BE2C (cell line): ENCODE results near the gene TMEM181.

ENCODE experiments used
- DNase-seq: peaks from one replicate; pipeline ENCODE4 v3.0.0-alpha.2; 2020
- H3K27me3 ChIP-seq: fragments of 250-450 bp; sonication (Bioruptor Pico); 2 replicates; pipeline ENCODE4 v1.5.1; 2020; ENCODE audit warnings: mild to moderate bottlenecking
- H3K36me3 ChIP-seq: fragments of 250-450 bp; sonication (Bioruptor Pico); 2 replicates; pipeline ENCODE4 v1.5.1; 2020; ENCODE audit warnings: mild to moderate bottlenecking
- H3K4me1 ChIP-seq: fragments of 250-450 bp; sonication (Bioruptor Pico); 2 replicates; pipeline ENCODE4 v1.5.1; 2020
- H3K4me3 ChIP-seq: 2 replicates; pipeline ENCODE4 v1.5.1; 2011; ENCODE audit warnings: low read depth, low read length
- H3K9me3 ChIP-seq: fragments of 250-450 bp; sonication (Bioruptor Pico); 2 replicates; pipeline ENCODE4 v1.5.1; 2020
- CTCF ChIP-seq: IDR thresholded peaks from 2 replicates; pipeline ENCODE4 v1.5.1; 2012; ENCODE audit warnings: mild to moderate bottlenecking, low read depth, low read length

Gene TMEM181

GRCh38 chr6:158638324-158638854 lies 78.5 kb downstream of the TMEM181 start:
- Histone ChIP-seq H3K9me3 (no peaks in the 10 kb centered on the region), H3K4me1 (peaks cover 13% of the 10 kb centered on the region), H3K27me3 (no peaks in the 10 kb centered on the region), H3K36me3 (peaks cover 53% of the 10 kb centered on the region), H3K4me3 (no peak overlapping the region)
- TF ChIP-seq CTCF: no peak
- no peak for DNase-seq

GRCh38 chr6:158639056-158639455 lies 79.2 kb downstream of the TMEM181 start:
- Histone ChIP-seq H3K9me3 (no peaks in the 10 kb centered on the region), H3K27me3 (no peaks in the 10 kb centered on the region), H3K4me1 (peaks cover 13% of the 10 kb centered on the region), H3K36me3 (peaks cover 51% of the 10 kb centered on the region), H3K4me3 (no peak overlapping the region)
- no peak for TF ChIP-seq CTCF
- no peak for DNase-seq

GRCh38 chr6:158640519-158640918 lies 80.6 kb downstream of the TMEM181 start:
- H3K27me3 ChIP-seq: no peaks in the 10 kb centered on the region
- H3K4me3 ChIP-seq: no peak overlapping the region
- no peak for DNase-seq
- no peak for TF ChIP-seq CTCF
- peaks cover 46% of the 10 kb centered on the region for H3K36me3 ChIP-seq
- no peaks in the 10 kb centered on the region for H3K9me3 ChIP-seq
- peaks cover 1% of the 10 kb centered on the region for H3K4me1 ChIP-seq

- peak; percentile 79 for DNase-seq
- Histone ChIP-seq H3K4me3 (peak overlapping the region; percentile 95), H3K4me1 (no peaks in the 10 kb centered on the region; the same call in none of the 2 replicates), H3K9me3 (no peaks in the 10 kb centered on the region), H3K36me3 (peaks cover 35% of the 10 kb centered on the region), H3K27me3 (no peaks in the 10 kb centered on the region)
- no peak for TF ChIP-seq CTCF
These were observed 82.3 kb downstream of the TMEM181 start for GRCh38 chr6:158642097-158642601.

- peak overlapping the region; percentile 95 for H3K4me3 ChIP-seq
- H3K9me3 ChIP-seq: no peaks in the 10 kb centered on the region
- H3K4me1 ChIP-seq: no peaks in the 10 kb centered on the region; the same call in none of the 2 replicates
- no peak for TF ChIP-seq CTCF
- H3K27me3 ChIP-seq: no peaks in the 10 kb centered on the region
- no peak for DNase-seq
- H3K36me3 ChIP-seq: peaks cover 24% of the 10 kb centered on the region
These were observed 83.9 kb downstream of the TMEM181 start for GRCh38 chr6:158643836-158644230.

GRCh38 chr6:158644231-158645063 lies 84.6 kb downstream of the TMEM181 start, which contains the start of gene DYNLT1:
TSS of gene DYNLT1 (minus strand) at chr6:158644743. CDS start at chr6:158644708, 35 bp downstream.
- H3K4me3 ChIP-seq: peak within 1 kb of the TSS; percentile 95
- no peak for TF ChIP-seq CTCF
- H3K9me3 ChIP-seq: no peaks in the 10 kb centered on the region
- no peaks in the 10 kb centered on the region for H3K27me3 ChIP-seq
- peaks cover 20% of the 10 kb centered on the region for H3K36me3 ChIP-seq
- DNase-seq: peak; percentile 95
- H3K4me1 ChIP-seq: peaks cover under 1% of the 10 kb centered on the region
